Transverse colon (tissue), 4 donors: ENCODE results near the gene SKIDA1. TPM values are rescaled to one million over a fixed set of nuclear protein-coding genes. Genes with fewer than 3 reads are reported as not detected.

Experiments
- DNase-seq: peaks from one replicate; pipeline ENCODE4 v3.0.0-alpha.2; 2019
- H3K27ac ChIP-seq, 4 donors: fragments of 200-600 bp; sonication (generic); 2 replicates each; pipeline ENCODE4 v1.5.1; 2016 to 2018; ENCODE audit warnings: inconsistent platforms in 4 of 4
- H3K27me3 ChIP-seq: fragments of 200-600 bp; sonication (generic); 2 replicates; pipeline ENCODE4 v1.5.1; 2017; ENCODE audit warnings: inconsistent platforms
- H3K36me3 ChIP-seq, 4 donors: fragments of 200-600 bp; sonication (generic); 2 replicates each; pipeline ENCODE4 v1.5.1; 2017 to 2019; ENCODE audit warnings: inconsistent platforms in 4 of 4
- H3K4me1 ChIP-seq, 4 donors: fragments of 200-600 bp; sonication (generic); 2 replicates each; pipeline ENCODE4 v1.5.1; 2017 to 2020; ENCODE audit warnings: inconsistent platforms in 4 of 4
- H3K4me3 ChIP-seq, 4 donors: fragments of 200-600 bp; sonication (generic); 1 replicate in 1 of 4; 2 replicates in 3 of 4; pipeline versions ENCODE4 v1.5.1 to v1.6.1; 2017 to 2019; ENCODE audit warnings: inconsistent platforms in 4 of 4
- H3K9me3 ChIP-seq, 2 donors: fragments of 200-600 bp; sonication (generic); 2 replicates each; pipeline ENCODE4 v1.5.1; 2017 to 2019; ENCODE audit warnings: inconsistent platforms in 2 of 2
- CTCF ChIP-seq, 5 experiments: fragments of 200-600 bp in 3 of 5; fragments of 450-650 bp in 2 of 5; sonication (generic) in 3 of 5; IDR thresholded peaks; 1 replicate in 2 of 5; 2 replicates in 3 of 5; pipeline ENCODE4 v1.5.1; 2016 to 2017; ENCODE audit warnings: antibody characterized with exemption in 5 of 5, inconsistent platforms in 3 of 5, mild to moderate bottlenecking in 2 of 5, moderate library complexity in 1 of 5
- EP300 ChIP-seq: sonication (generic); formaldehyde crosslinking; IDR thresholded peaks from one replicate; pipeline ENCODE4 v1.6.1; 2017; ENCODE audit warnings: antibody characterized with exemption, low read depth
- POLR2A ChIP-seq: fragments of 450-650 bp; IDR thresholded peaks from one replicate; pipeline ENCODE4 v1.6.1; 2016; ENCODE audit warnings: antibody characterized with exemption, mild to moderate bottlenecking, moderate library complexity
- POLR2AphosphoS5 ChIP-seq, 3 donors: sonication (generic); formaldehyde crosslinking; IDR thresholded peaks; one replicate each; pipeline ENCODE4 v1.6.1; 2016; ENCODE audit warnings: antibody characterized with exemption in 3 of 3
- WGBS, 2 donors: methylation state at CpG; one replicate each; pipeline ENCODE4 v1.1.5; 2018; ENCODE audit warnings: low coverage in 1 of 2; 5-methylcytosine and 5-hydroxymethylcytosine counted together
- in situ Hi-C, 4 donors: fragments of 200-750 bp; cut with MboI; loops; one replicate each; pipeline versions ENCODE4 v1.15.0 to v1.15.1; 2017; ENCODE audit warnings: low sequenced_read_pairs in 3 of 4, low pct_ligation_motif_present in 1 of 4, low pct_unique_long_range_greater_than_20kb in 1 of 4
- intact Hi-C: fragments of 100-400 bp; cut with DNase I; formaldehyde crosslinking; loops from one replicate; pipeline ENCODE4 v1.15.1; 2023; ENCODE audit warnings: low total_unique reads
- total RNA-seq, 4 donors: library from RNA; depleted of rRNA; stranded (reverse); fragments of >200 nt; gene quantifications; one replicate each; pipeline ENCODE4 v1.1.0, GENCODE V29; 2016

Gene SKIDA1
- total RNA-seq, 4 donors from 2014 or later, result 0.27 to 0.60 TPM; not detected in 2

GRCh38 chr10:21497177-21497807 is 28.2 kb downstream of the SKIDA1 start:
- peak overlapping the region; percentile 28 to 62 (median 48) for H3K4me3 ChIP-seq
- H3K9me3 ChIP-seq, result no peaks in the 10 kb centered on the region
- in situ Hi-C loops (loop anchor here (10.0 to 25.0 kb wide), 8 partner anchors 210 to 1498 kb away; no protein-coding TSS in a partner anchor), intact Hi-C loops (loop anchor here (5.0 to 10.0 kb wide), 3 partner anchors 40 to 235 kb away; no protein-coding TSS in a partner anchor)
- peaks cover 83% of the 10 kb centered on the region for H3K27me3 ChIP-seq
- peaks cover 0 to 43% (median 31%) of the 10 kb centered on the region in 4 donors for H3K4me1 ChIP-seq
- 2 to 4% methylated on average over 8 to 21 of the region's 37 CpGs for WGBS, 2 donors
- peak in 2 of 3 donors; percentile 50 to 69 for TF ChIP-seq POLR2AphosphoS5 (IDR thresholded peaks at IDR 0.05)
- TF ChIP-seq EP300, result no peak
- peak overlapping the region; percentile 25 to 60 (median 58) for H3K27ac ChIP-seq
- no peaks in the 10 kb centered on the region for H3K36me3 ChIP-seq
- peak; percentile 91 for DNase-seq

DNA sequence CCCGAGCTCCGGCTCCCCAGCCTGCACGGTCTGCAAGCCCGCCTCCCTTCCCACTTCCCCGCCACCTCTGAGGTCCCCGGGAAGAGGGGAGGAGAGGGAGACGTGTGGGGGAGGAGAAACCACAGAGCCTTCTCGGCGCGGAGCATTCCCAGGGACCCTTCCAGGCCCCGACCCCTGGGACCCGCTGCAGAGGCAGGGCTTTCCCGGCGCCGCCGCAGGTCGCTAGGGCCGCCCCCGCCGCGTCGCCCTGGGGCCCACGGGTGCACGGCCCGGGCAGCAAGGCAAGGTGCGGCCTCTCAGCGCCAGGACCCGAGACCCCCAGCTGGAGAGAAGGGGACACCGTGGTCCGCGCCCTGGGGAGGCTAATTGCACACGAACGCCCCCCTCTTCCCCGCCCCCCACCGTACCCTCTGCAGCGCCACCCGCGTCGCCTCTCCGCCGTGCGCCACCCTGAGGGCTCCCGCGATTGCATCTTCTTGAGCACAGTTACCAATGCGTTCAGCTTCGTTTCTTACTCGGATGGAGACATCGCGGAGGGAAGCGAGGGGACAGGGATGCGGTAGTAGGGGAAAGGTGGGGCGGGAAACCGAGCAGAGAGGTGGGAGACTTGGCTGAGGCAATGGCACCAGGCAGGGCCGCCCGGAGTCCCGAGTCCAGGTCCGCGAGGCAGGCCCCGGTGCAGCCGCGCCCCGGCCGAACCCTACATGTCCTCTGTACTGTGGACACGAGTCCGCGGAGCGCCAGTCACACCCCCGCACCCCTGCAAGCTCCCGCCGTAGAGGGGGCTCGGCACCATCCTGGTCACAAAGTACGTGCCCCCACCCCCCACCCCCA is 28.9 kb downstream of the SKIDA1 start:
- in situ Hi-C loops, result loop anchor here (10.0 to 25.0 kb wide), 8 partner anchors 209 to 1498 kb away; no protein-coding TSS in a partner anchor
- DNase-seq, result peak; percentile 48

DNA sequence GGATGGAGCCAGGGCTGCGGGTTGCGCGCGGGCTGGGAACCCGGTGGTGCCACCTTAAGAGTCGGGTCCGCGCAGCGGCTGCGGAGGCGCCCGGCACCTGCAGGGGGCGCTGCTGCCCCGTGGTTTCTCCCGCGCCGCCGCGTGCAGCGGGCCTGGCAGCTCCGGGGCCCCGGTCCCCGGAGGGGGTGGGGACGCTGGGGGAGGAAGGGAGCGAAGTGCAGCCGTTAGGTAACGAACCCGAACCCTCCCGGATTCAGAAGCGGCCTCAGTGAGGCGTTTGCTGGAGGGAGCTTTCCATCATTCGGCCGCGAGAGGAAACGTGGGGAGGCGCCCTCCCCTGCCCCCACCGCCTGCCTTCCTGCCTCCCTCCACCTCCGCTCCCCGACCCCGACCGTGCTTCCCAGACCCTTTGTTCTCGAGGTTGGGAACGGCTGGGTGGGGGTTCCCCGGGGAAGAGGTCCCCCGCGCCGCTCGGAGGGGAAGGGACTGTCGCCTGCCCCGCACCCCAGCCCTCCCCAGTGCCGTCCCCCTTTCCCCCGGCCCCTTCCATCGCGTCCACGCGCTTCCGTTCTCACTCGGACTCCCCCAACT is 29.6 kb downstream of the SKIDA1 start:
- in situ Hi-C loops, result loop anchor here (10.0 to 25.0 kb wide), 8 partner anchors 209 to 1499 kb away; no protein-coding TSS in a partner anchor
- H3K27ac ChIP-seq, result peak overlapping the region; percentile 11 to 60 (median 58)
- WGBS, 2 donors, result 0% methylated on average over 55 of the region's 58 CpGs; no CpG with 5 or more reads in 1 of the 2 donors
- intact Hi-C loops, result loop anchor here (5.0 to 10.0 kb wide), 3 partner anchors 41 to 236 kb away; no protein-coding TSS in a partner anchor
- DNase-seq, result peak; percentile 84
- peaks cover 0 to 43% (median 31%) of the 10 kb centered on the region in 4 donors for H3K4me1 ChIP-seq
- TF ChIP-seq EP300 (no peak), POLR2A (no peak), CTCF (IDR thresholded peaks at IDR 0.05) (peak; percentile 78 to 99 (median 97)), POLR2AphosphoS5 (IDR thresholded peaks at IDR 0.05) (peak in 1 of 3 donors; percentile 9)
- peak overlapping the region; percentile 28 to 62 (median 48) for H3K4me3 ChIP-seq
- no peaks in the 10 kb centered on the region for H3K9me3 ChIP-seq
- no peaks in the 10 kb centered on the region for H3K36me3 ChIP-seq
- peaks cover 78% of the 10 kb centered on the region for H3K27me3 ChIP-seq

More for the DNA sequence above, 28.9 kb downstream of the SKIDA1 start:
- Histone ChIP-seq H3K9me3 (no peaks in the 10 kb centered on the region), H3K4me1 (peaks cover 0 to 43% (median 31%) of the 10 kb centered on the region in 4 donors), H3K4me3 (peak overlapping the region; percentile 28 to 62 (median 48)), H3K36me3 (no peaks in the 10 kb centered on the region), H3K27ac (peak overlapping the region; percentile 25 to 60 (median 58)), H3K27me3 (peaks cover 86% of the 10 kb centered on the region)
- TF ChIP-seq CTCF (IDR thresholded peaks at IDR 0.05), result peak in 1 of 5 experiments; percentile 20
- TF ChIP-seq POLR2AphosphoS5 (IDR thresholded peaks at IDR 0.05), result no peak
- WGBS, 2 donors, result 1% methylated on average over 33 of the region's 72 CpGs; no CpG with 5 or more reads in 1 of the 2 donors
- intact Hi-C loops, result loop anchor here (5.0 to 10.0 kb wide), 3 partner anchors 41 to 236 kb away; no protein-coding TSS in a partner anchor

DNA sequence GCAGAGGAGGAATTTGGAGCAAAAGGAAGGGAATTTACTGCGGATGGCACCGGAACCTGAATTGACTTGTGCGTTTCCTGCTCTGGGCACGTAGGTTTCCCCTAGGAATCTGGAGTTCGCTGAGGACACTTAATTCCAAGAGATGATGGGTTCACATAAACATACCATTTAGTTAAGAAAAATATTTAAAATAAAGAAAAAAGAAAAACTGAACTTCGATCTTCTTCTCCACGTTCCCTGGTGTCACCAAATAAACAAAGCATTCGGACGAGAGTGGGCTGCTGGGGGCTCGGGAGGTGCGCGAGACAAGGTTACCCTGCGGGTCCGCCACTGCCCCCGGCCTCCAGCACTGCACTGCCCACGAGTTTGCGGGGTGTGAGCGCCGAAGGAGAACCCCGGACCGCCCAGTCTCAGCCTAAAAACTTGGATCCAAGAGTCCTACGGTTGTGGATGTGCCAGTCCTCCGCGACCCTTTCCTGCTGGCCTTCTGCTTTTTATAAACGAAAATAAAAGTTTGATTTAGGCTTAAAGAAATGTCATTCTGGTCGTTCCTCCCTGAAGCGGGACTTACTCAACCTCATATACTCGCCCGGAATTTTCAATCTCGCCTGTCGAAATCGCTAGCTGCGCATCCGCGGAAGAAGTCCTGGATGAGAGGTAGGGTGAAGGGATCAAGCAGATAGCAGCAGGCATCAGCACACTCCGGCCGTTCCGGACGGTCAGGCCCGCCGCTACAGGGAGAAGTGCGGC is 30.3 kb downstream of the SKIDA1 start:
- H3K9me3 ChIP-seq, result no peaks in the 10 kb centered on the region
- H3K4me1 ChIP-seq, result peaks cover 0 to 40% (median 31%) of the 10 kb centered on the region in 4 donors
- no peak for DNase-seq
- WGBS, 2 donors, result 2 to 8% methylated on average over 23 to 42 of the region's 42 CpGs
- H3K27me3 ChIP-seq, result peaks cover 77% of the 10 kb centered on the region
- peak overlapping the region; percentile 12 to 60 (median 58) for H3K27ac ChIP-seq
- intact Hi-C loops, result loop anchor here (5.0 to 10.0 kb wide), 3 partner anchors 42 to 237 kb away; no protein-coding TSS in a partner anchor
- peak overlapping the region; percentile 28 to 62 (median 48) for H3K4me3 ChIP-seq
- in situ Hi-C loops, result loop anchor here (10.0 to 25.0 kb wide), 8 partner anchors 208 to 1500 kb away; no protein-coding TSS in a partner anchor
- H3K36me3 ChIP-seq, result no peaks in the 10 kb centered on the region
- TF ChIP-seq CTCF (IDR thresholded peaks at IDR 0.05) (no peak), POLR2A (no peak), EP300 (no peak), POLR2AphosphoS5 (IDR thresholded peaks at IDR 0.05) (no peak)
